Kidney (tissue), 19 donors: ENCODE data around the gene OR4M2. TPM values are rescaled to one million over a fixed set of nuclear protein-coding genes. Genes with fewer than 3 reads are reported as not detected.
"Not testable (repeated sequence)": the region's sequence is repeated elsewhere in the genome, so short reads cannot be mapped to it uniquely, and the experiment has no call there.

Source experiments
- DNase-seq, 5 donors: peaks; one replicate each; pipeline ENCODE4 v3.0.0-alpha.2; 2013 to 2020
- FAIRE-seq: peaks from 2 replicates; lab custom pipeline; 2012; peaks lifted over from hg19 to GRCh38; lab: Jason Lieb, UNC
- H3K27ac ChIP-seq, 2 donors: one replicate each; pipeline ENCODE4 v1.7.0; 2013; ENCODE audit warnings: low read depth in 2 of 2, low read length in 2 of 2, inconsistent platforms in 1 of 2
- H3K27me3 ChIP-seq: one replicate; pipeline ENCODE4 v1.7.1; 2013; ENCODE audit warnings: low read length, inconsistent platforms; ENCODE audit not compliant: control insufficient read depth, insufficient read depth
- H3K36me3 ChIP-seq, 3 donors: one replicate each; pipeline versions ENCODE4 v1.7.0 to v1.7.1; 2013; ENCODE audit warnings: low read length in 3 of 3, control low read depth in 1 of 3, inconsistent platforms in 1 of 3; ENCODE audit not compliant: insufficient read depth in 3 of 3, control insufficient read depth in 2 of 3
- H3K4me1 ChIP-seq, 3 donors: one replicate each; pipeline versions ENCODE4 v1.7.0 to v1.7.1; 2013; ENCODE audit warnings: low read length in 3 of 3, inconsistent platforms in 1 of 3, low read depth in 1 of 3; ENCODE audit not compliant: control insufficient read depth in 2 of 3, insufficient read depth in 2 of 3
- H3K4me3 ChIP-seq, 3 donors: one replicate each; pipeline versions ENCODE4 v1.7.0 to v1.8.1; 2013; ENCODE audit warnings: low read length in 3 of 3, control low read depth in 1 of 3, inconsistent platforms in 1 of 3
- H3K9ac ChIP-seq, 3 donors: one replicate each; pipeline versions ENCODE4 v1.7.0 to v1.7.1; 2013; ENCODE audit warnings: low read length in 3 of 3, control low read depth in 1 of 3, inconsistent platforms in 1 of 3
- H3K9me3 ChIP-seq, 3 donors: one replicate each; pipeline versions ENCODE4 v1.7.0 to v1.7.1; 2013; ENCODE audit warnings: low read length in 3 of 3, control low read depth in 1 of 3, inconsistent platforms in 1 of 3; ENCODE audit not compliant: control insufficient read depth in 2 of 3, insufficient read depth in 1 of 3
- intact Hi-C: fragments of 100-400 bp; cut with DNase I; formaldehyde crosslinking; loops from one replicate; pipeline ENCODE4 v1.11.1; 2022
- long read RNA-seq, 10 donors: library from polyadenylated mRNA in 1 of 10; unstranded in 1 of 10; transcript quantifications; one replicate each; pipeline ENCODE4 v2.0.0 and lab custom pipeline, GENCODE V29; 2021 to 2026
- polyA plus RNA-seq: library from polyadenylated mRNA; stranded (reverse); fragments of 350-450 nt; fragmentation: Illumina TruSeq; extraction: RNeasy Lipid Tissue Mini Kit (QIAGEN cat#74804); gene quantifications from one replicate; pipeline ENCODE4 v1.2.3, GENCODE V29; 2014; ENCODE audit warnings: low read depth, low replicate concordance; ENCODE audit not compliant: insufficient read depth
- total RNA-seq: library from RNA; stranded (reverse); fragmentation: NEBNext Ultra II Directional; extraction: Animal tissue kit (Norgen Biotek cat#: 25700); gene quantifications from one replicate; pipeline ENCODE4 v1.2.1, GENCODE V29; 2021
- donor health status: control.
- donor health status: control.
- donor health status: DM: yes; HTN: yes; CAD: no.
- donor health status: Normal renal cell carcinoma (clear cell type).

Gene OR4M2, protein sequence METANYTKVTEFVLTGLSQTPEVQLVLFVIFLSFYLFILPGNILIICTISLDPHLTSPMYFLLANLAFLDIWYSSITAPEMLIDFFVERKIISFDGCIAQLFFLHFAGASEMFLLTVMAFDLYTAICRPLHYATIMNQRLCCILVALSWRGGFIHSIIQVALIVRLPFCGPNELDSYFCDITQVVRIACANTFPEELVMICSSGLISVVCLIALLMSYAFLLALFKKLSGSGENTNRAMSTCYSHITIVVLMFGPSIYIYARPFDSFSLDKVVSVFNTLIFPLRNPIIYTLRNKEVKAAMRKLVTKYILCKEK
- not detected for total RNA-seq
- polyA plus RNA-seq = not detected
- long read RNA-seq, donor 1 = 0 reads
- long read RNA-seq, donor 2 = 0 reads
- long read RNA-seq, donor 3 = 0 reads
- long read RNA-seq, donor 4 = 0 reads
- long read RNA-seq, donor 5 = 0 reads
- long read RNA-seq, donor 6 = 0 reads
- long read RNA-seq, donor 7 = 0 reads
- long read RNA-seq, donor 8 = 0 reads
- long read RNA-seq, donor 9 = 0 reads
- long read RNA-seq, donor 10 = 0 reads

GRCh38 chr15:22080227-22080626 lies at the start of gene OR4M2:
Gene OR4M2, plus strand, starts transcription at chr15:22080527. Its CDS starts 98 bp downstream, at chr15:22080625.
- H3K27me3 ChIP-seq, H3K4me3 ChIP-seq, H3K4me1 ChIP-seq, DNase-seq, H3K9me3 ChIP-seq, intact Hi-C loops, H3K36me3 ChIP-seq, H3K9ac ChIP-seq, H3K27ac ChIP-seq, FAIRE-seq: not testable (repeated sequence)

DNA sequence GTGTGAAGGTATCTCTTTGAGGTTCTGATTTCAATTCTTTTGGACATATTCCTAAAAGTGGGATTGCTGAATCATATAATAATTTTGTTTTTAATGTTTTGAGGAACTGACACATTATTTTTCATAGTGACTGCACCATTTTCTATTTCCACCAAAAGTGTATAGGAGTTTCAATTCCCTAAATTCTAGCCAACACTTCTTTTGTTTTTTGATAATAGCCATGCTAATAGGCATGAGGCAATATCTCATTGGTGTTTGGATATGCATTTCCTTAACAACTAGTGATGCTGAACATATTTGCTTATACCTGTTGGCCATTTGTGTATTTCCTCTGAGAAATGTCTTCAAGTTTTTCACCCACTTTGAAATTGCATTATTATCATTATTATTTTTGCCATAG lies 11.1 kb upstream of the OR4M2 start:
- H3K9ac ChIP-seq, H3K36me3 ChIP-seq, intact Hi-C loops, FAIRE-seq, H3K9me3 ChIP-seq, H3K27me3 ChIP-seq, DNase-seq, H3K4me3 ChIP-seq, H3K4me1 ChIP-seq, H3K27ac ChIP-seq: not testable (repeated sequence)

DNA sequence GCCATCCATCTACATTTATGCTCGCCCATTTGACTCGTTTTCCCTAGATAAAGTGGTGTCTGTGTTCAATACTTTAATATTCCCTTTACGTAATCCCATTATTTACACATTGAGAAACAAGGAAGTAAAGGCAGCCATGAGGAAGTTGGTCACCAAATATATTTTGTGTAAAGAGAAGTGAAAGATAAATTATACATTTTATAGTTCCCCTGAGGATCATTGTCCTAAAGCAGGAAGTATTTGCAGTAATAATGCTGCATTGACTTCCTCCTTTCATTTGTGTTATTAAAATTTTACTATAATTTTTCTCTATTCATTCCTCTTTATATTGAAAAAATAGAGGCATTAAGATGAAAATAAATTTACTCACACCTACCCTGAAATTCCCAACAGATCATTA lies 1.1 kb downstream of the OR4M2 start:
- DNase-seq, H3K4me3 ChIP-seq, H3K36me3 ChIP-seq, H3K9ac ChIP-seq, H3K9me3 ChIP-seq, H3K27ac ChIP-seq, H3K27me3 ChIP-seq, H3K4me1 ChIP-seq, intact Hi-C loops: not testable (repeated sequence)
- FAIRE-seq = peak; percentile 8

DNA sequence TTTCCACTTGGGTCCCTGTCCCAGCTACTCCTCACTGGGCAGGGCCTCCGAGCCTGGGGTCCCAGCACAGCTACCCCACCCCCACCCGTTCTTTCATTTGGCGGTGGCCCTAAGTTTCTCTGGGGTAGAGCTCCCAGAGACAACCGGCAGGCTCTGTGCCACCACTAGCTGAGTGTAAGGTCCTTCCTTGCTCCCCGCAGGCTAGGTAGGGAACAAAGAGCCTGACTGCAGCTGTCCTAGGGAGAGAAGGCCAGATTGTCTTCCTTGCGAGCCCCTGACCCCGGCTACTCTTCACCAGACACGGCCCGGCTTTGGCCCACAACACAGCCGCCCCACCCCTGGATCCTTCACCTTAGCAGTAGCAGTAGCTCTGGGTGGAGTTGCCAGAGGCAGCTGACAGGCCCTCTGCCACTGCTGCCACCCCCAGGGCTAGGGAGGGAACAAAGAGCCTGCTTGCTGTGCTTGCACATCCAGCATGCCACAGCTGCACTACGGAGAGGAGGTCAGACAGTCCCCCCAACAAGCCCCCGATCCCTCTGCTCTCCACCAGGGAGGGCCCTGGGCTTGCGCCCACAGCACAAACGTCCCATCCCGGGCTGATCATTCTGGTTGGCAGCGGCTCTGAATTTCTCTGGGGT lies 18.4 kb downstream of the OR4M2 start:
- FAIRE-seq, H3K9me3 ChIP-seq, H3K4me3 ChIP-seq, intact Hi-C loops, H3K9ac ChIP-seq, H3K36me3 ChIP-seq, H3K27me3 ChIP-seq, H3K27ac ChIP-seq, H3K4me1 ChIP-seq: not testable (repeated sequence)
- DNase-seq = peak in 1 of 5 donors; percentile 19

GRCh38 chr15:22099289-22099891 lies 19.1 kb downstream of the OR4M2 start:
- DNase-seq, H3K4me3 ChIP-seq, intact Hi-C loops, H3K9me3 ChIP-seq, H3K27me3 ChIP-seq, FAIRE-seq, H3K9ac ChIP-seq, H3K27ac ChIP-seq, H3K4me1 ChIP-seq, H3K36me3 ChIP-seq: not testable (repeated sequence)

DNA sequence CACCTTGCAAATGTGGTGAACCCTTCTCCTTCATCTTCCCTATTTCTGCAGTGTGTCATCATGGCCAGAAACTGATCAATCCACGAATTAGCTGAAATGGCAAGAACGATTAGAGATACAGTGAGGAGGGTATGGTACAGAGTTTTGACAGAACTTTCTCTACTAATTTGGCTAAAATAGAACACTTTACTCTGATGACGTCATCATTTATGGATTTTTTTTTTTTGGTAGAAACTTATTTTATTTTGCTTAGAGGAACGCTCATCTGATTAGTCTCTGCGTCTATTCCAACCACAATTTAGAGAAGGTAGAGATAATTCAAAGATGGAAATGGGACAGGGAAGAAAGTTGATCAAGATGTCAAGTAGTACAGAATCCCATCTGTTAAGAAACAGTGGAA lies 41.7 kb downstream of the OR4M2 start:
- FAIRE-seq, H3K9ac ChIP-seq, H3K4me3 ChIP-seq, H3K27me3 ChIP-seq, DNase-seq, H3K36me3 ChIP-seq, H3K4me1 ChIP-seq, H3K9me3 ChIP-seq, intact Hi-C loops, H3K27ac ChIP-seq: not testable (repeated sequence)
